Stomach (tissue), 4 donors: ENCODE data around the gene BOLA3.

ENCODE experiments used
- CTCF ChIP-seq, 7 experiments: fragments of 450-650 bp in 4 of 7; fragments of 200-600 bp in 3 of 7; sonication (generic) in 3 of 7; IDR thresholded peaks; one replicate each; pipeline ENCODE4 v1.5.1; 2016 to 2019; ENCODE audit warnings: antibody characterized with exemption in 7 of 7, control low read depth in 2 of 7, mild to moderate bottlenecking in 1 of 7
- POLR2A ChIP-seq, 4 donors: fragments of 450-650 bp; IDR thresholded peaks; one replicate each; pipeline ENCODE4 v1.6.1; 2016; ENCODE audit warnings: antibody characterized with exemption in 4 of 4, control low read depth in 2 of 4, mild to moderate bottlenecking in 1 of 4, moderate library complexity in 1 of 4

- TF ChIP-seq CTCF (IDR thresholded peaks at IDR 0.05) (no peak), POLR2A (IDR thresholded peaks at IDR 0.05) (no peak)
These were observed 42.9 kb downstream of the BOLA3 start for GRCh38 chr2:74104839-74105238.
